Raji (cell line): ENCODE measurements around the gene KXD1.

Experiments used
- POLR2A ChIP-seq: IDR thresholded peaks from 2 replicates; pipeline ENCODE4 v1.6.1; 2011; ENCODE audit warnings: low read depth, low read length, control low read depth; ENCODE audit not compliant: insufficient read depth

The KXD1 gene

GRCh38 chr19:18590273-18591272 lies 32.9 kb downstream of the KXD1 start:
- no peak for TF ChIP-seq POLR2A

- TF ChIP-seq POLR2A, result no peak
Measured at GRCh38 chr19:18591735-18592385, 34.2 kb downstream of the KXD1 start.

DNA sequence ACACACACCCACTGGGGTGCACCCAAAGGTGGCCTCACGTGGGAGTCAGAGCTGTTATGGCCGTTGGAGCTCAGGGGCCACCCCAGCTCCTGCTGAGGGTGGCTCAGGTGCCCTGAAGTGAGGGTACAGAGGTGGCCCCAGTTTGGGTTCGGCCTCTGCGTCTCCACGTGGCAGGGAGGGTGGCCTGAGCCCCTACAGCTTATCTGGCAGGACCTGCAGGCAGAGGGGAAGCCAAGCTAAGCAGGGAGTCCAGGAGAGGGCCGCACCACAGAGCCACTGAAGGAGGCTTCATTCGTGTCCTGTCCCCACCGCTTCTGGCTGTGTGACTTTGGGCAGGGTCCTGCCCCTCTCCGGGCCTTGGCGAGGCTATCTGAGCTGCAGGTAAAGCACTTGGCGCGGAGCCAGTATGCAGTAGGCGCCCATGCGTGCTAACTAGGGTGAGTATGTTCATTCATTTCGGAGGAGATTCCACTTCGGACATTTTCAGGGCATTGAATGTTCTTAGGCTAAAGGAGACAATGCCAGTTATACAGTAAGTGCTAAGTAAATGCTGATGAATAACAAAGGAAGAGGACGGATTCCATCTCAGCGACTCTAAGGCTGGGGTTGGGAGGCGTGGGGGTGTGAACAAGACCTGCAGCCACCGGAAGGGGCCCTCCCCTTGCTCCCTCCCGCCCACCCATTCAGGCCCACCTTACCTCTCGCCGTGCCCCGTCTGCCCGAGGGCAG lies 35.9 kb downstream of the KXD1 start:
- TF ChIP-seq POLR2A, result no peak

DNA sequence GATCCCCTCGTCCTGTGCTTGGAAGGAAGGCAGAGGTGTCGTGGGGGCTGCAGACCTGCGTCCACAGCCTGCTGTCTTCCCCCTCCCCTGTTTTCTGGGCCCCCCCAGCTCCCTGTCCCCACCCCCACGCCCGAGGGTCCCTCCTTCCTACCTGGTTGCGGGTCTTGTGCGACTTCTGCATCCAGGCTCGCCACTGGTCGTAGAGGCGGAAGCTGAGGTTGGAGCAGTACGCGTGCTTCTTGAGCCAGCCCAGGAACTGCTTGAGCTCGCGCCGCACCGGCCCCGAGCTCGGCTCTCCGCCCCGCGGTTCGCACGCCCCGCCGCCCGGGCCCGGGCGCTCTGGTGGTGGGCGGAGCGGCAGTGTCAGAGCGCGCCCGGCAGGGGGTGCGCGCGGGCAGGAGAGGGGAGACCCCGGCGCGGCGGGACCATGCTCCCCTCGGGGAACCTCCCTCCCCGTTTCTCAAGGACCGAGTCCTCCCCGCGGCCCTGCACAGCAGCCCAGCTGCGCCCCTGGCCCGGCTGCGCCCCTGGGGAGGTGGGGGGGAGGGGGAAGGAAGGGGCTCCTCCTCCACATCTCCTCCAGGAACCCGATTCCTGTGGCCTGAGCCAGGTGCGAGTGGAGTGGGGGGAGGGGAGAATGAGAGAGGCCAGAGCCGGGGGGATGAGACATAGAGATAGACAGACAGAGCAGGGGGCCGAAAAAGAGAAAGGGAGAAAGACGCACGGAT lies 36.6 kb downstream of the KXD1 start:
- peak; percentile 61 for TF ChIP-seq POLR2A

- no peak; the same call in 1 of the 2 replicates for TF ChIP-seq POLR2A
Measured at GRCh38 chr19:18594824-18595373, 37.2 kb downstream of the KXD1 start.

- no peak for TF ChIP-seq POLR2A
Measured at GRCh38 chr19:18595475-18595874, 37.8 kb downstream of the KXD1 start.

- no peak for TF ChIP-seq POLR2A
Measured at GRCh38 chr19:18596752-18597157, 39.1 kb downstream of the KXD1 start.

DNA sequence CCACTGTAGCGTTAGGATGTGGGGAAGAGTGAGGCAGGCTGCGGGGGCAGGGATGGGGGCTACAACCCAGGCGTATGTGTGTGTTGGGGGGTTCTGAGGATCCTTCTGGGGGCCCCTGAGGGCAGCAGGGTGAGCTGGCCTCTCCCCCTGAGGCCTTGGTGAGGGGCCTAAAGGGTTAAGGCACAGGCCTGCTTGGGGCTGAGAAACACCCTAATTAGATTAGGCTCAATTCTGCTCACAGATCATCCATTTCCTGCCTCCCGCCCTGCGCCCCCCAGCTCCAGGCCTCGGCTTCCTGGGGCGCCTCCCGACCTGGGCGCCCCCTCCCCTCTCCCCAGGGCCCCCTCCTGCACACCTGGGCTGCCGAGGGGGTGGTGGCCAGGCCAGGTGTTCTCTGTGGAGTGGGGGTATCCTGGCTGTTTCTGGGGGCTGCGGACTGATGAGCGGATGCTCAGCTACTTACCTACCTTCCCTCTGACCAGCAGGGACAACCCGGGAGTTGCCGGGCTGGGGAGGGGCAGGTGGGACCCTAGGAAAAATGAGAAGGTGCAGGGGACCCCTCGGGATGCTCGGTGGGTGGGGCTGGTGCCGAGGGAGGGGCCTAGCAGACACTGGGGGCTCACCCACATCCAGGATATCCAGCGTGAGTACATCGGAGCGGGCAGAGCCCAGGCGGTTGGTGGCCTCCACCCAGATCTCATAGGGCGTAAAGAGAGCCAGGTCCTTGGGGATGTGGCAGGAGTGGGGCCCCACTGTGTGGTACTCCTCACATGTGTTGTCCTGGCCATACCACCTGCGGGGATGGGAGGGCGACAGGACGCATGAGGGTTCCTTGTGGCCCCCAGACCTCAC lies 40.4 kb downstream of the KXD1 start:
- TF ChIP-seq POLR2A, result no peak

DNA sequence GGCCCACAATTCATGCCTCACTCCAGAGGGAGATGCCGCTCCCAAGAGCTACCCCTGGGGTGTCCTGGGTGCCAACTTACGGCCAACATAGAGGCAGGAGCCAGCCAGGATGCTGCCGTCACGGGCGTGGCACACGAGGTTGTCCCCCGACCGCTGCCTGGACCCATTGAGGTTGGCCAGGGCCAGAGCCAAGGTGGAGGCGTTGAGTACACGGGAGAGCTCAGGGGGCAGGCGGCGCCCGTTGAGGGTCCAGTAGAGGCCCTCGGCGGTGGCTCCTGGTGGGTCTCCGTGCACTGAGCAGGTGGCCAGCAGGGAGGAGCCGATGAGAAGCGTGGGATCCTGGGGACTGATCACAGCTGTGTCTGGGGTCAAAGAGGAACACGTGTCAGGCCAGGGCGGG lies 41.8 kb downstream of the KXD1 start:
- TF ChIP-seq POLR2A, result no peak

- no peak for TF ChIP-seq POLR2A
Measured at GRCh38 chr19:18601875-18602274, 44.2 kb downstream of the KXD1 start.

GRCh38 chr19:18603255-18603957 lies 45.7 kb downstream of the KXD1 start:
- no peak for TF ChIP-seq POLR2A

DNA sequence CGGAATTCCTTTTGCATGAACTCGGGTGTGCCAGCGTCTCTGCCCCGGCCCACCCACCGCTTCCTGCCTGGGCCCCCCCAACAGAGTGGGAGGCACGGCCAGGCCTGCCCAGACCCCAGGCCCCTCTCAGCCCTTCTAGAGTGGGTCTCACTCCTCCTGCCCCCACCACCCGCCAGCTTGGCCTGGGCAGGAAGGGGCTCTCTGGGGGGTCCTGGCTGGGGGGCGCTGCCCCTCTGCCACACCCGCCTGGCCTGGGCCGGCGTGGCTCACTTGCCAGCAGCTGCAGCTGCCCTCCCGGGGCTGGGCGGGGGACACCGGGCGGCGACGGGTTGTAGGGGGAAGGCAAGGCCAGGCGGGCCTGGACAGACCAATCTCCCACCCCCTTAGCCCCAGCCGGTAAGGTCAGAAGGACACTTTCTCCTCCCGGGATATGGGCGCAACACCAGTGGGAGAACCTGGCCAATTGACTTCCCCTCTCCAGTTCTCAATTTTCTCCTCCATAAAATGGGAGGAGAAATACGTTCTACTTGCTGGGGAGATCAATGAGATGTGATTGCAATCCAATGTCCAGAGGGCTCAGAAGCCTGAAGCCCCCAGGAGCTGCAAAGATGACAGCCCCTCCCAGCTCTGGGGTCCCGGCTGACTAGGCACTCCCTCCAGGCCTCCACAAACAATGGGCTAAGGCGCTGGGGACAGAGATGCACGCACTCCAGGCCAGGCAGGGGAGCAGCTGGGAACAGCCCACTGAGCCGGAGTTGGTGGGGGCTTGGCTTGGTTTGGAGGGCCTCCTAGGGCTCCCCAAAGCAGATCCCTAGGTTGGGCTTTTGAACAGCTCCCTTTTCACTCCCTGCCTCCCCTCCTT lies 46.5 kb downstream of the KXD1 start:
- TF ChIP-seq POLR2A, result no peak

GRCh38 chr19:18604820-18605159 lies 47.1 kb downstream of the KXD1 start:
- TF ChIP-seq POLR2A, result no peak

GRCh38 chr19:18605196-18605545 lies 47.5 kb downstream of the KXD1 start:
- TF ChIP-seq POLR2A, result no peak
